Femur (tissue), 1 donor: ENCODE results near the gene FLT4.

Experiments used
- DNase-seq: peaks from one replicate; pipeline ENCODE4 v3.0.0-alpha.2; 2017

FLT4 gene

DNA sequence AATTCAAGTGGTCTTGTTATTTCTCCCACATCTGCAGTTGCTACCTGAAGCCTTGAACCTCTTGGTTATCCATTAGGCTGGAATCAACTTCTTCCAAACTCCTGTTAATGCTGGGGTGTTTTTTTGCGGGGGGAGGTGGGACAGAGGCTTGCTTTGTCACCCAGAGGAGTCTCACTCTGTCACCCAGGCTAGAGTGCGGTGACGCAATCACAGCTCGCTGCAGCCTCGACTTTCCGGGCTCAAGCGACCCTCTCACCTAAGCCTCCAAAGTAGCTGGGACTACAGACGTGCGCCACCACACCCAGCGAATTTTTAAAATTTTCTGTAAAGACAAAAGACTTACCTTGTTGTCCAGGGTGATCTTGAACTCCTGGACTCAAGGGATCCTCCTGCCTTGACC lies 62.5 kb downstream of the FLT4 start:
- no peak for DNase-seq

DNA sequence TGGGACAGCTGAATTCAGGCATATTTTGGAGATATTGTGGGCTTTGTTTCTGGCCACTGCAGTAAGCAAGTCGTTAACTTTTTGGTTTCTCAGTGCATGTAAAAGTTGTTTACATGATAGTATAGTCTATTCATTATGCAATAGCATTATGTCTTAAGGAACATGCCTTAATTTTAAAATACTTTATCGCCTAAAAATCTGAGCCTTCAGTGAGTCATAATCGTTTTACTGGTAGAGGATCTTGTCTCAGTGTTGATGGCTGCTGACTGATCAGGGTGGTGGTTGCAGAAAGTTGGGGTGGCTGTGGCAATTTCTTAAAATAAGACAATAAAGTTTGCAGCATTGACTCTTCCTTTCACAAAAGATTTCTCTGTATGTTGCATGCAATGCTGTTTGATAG lies 63.2 kb downstream of the FLT4 start:
- DNase-seq = no peak

- no peak for DNase-seq
These were observed 65.7 kb downstream of the FLT4 start for GRCh38 chr5:180583738-180584137.

DNA sequence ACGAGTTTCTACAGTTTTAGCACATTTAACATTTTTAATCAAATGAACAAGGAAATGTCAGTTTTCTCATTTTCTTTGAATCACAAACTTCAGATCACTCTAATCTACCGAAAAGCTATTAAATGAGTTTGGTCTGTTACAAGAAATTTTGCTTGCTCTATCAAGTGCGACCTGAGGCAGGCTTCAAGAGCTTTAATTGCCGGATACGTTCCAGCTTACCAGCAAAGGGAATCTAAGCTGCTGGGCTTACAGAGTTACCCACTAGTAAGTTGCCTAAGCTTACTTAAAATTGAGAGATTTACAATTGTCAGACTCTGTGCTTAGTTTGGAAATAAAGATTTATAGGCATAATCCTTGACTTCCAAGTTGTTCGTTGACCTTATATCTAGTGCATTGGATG lies 68.7 kb downstream of the FLT4 start:
- no peak for DNase-seq

- DNase-seq = no peak
These were observed 73.8 kb downstream of the FLT4 start for GRCh38 chr5:180575571-180575970.

DNA sequence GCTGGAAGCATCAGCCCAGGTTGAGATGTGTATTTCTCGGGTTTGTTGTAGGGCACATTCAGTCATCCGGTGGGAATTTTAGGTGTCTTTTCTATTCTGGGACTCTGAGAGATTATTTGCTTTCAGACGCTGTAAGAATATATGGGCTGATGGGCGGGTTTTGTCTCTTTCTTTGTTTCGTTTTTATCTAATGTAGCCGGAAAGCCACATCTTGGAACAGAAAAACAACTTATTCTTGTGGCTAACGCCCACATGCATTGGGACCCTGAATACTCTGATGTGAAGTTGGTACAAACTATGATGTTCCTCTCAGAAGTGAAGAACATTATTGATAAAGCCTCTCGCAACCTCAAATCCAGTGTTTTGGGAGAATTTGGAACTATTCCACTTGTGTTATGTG lies 80.5 kb downstream of the FLT4 start:
- no peak for DNase-seq

DNA sequence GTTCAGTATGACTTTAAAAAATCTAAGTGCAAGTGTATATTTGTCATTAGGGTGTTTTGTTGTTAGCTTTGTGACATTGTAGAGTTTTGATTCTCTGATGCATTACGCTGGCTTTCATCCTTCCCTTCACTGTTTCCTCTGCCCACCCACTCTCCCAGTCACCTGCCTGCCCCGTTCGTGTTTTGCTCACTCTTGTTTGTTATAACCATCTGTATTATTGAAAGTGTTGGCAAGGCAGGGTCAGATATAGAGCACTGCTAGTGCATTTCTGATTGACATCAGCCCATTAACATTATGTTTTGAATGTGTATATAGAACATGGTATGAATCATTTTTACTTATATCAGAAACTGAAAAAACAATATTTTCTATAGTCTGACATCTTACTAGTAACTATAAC lies 85.4 kb downstream of the FLT4 start:
- DNase-seq = no peak

GRCh38 chr5:180558232-180558631 lies 91.2 kb downstream of the FLT4 start:
- no peak for DNase-seq

DNA sequence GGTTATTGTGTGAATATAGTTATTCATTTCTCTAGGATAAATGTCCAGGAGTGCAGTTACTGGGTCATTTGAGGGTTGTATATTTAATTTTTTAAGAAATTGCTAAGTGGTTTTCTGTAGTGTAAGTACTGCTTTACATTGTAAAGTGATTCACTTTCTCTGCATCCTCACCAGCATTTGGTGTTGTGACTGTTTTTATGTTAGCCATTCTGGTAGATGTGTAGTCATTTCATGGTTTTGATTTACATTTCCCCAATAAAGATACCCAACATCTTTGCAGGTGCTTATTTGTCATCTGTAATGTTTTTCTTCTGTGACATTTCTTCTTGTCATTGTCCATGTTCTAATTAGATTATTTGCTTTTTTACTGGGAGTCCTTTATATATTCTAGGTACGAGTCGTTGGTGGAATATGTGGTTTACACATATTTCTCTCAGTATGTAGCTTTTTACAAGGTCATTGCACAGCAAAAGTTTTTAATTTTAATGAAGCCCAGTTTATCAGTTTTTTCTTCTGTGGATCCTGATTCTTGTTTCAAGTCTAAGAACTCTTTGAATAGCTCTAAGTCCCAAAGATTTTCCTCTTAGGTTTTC lies 92.1 kb downstream of the FLT4 start:
- no peak for DNase-seq

DNA sequence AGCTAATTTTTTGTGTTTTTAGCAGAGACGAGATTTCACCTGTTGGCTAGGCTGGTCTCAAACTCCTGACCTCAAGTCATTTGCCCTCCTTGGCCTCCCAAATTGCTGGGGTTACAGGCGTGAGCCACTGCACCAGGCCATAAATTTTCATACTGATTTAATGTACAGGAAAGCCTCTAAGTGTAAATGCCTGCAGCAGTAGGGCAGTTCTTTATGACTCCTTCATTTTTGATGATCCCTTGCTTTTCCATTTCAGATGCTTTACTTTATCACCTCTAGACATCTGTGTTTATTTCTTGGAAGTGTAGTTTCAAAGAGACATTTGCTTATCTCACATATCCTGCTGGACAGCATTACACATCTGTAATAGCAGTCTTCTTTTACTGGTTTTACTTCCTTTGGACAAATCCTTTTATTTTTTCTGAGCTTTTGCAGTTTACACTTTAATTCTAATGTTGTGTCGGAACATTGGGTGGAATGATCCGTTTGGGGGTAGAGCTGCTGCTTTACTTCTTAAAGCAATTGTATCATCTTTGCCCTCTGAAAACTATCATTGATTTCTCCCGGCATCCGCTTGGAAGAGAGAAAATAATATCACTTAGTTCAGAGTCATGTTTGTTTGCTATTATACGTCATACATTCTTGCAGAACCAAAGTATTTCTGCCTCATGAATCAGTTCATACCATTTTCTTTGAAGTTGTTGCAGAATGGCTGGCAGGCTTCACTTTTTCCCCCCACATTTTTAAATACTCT lies 94.1 kb downstream of the FLT4 start:
- no peak for DNase-seq

GRCh38 chr5:180553530-180553929 lies 95.9 kb downstream of the FLT4 start:
- DNase-seq = no peak
